RPMI7951 (cell line): Measurements from ENCODE around the gene TTC33. TPM values are rescaled to one million over a fixed set of nuclear protein-coding genes. Genes with fewer than 3 reads are reported as not detected.
"Not testable (repeated sequence)": the region's sequence is repeated elsewhere in the genome, so short reads cannot be mapped to it uniquely, and the experiment has no call there.

Experiments
- DNase-seq: peaks from one replicate; pipeline ENCODE4 v3.0.0-alpha.2; 2012; ENCODE audit warnings: low read depth
- total RNA-seq: library from RNA; depleted of rRNA; stranded (reverse); fragments of >200 nt; shearing (Covaris generic); gene quantifications from 2 replicates; pipeline ENCODE4 v1.2.3, GENCODE V29; 2014

Gene TTC33
- total RNA-seq, 1 experiment from 2014 or later, result 19.5 TPM

GRCh38 chr5:40654377-40654991 lies 101.3 kb downstream of the TTC33 start:
- peak; percentile 7 for DNase-seq

DNA sequence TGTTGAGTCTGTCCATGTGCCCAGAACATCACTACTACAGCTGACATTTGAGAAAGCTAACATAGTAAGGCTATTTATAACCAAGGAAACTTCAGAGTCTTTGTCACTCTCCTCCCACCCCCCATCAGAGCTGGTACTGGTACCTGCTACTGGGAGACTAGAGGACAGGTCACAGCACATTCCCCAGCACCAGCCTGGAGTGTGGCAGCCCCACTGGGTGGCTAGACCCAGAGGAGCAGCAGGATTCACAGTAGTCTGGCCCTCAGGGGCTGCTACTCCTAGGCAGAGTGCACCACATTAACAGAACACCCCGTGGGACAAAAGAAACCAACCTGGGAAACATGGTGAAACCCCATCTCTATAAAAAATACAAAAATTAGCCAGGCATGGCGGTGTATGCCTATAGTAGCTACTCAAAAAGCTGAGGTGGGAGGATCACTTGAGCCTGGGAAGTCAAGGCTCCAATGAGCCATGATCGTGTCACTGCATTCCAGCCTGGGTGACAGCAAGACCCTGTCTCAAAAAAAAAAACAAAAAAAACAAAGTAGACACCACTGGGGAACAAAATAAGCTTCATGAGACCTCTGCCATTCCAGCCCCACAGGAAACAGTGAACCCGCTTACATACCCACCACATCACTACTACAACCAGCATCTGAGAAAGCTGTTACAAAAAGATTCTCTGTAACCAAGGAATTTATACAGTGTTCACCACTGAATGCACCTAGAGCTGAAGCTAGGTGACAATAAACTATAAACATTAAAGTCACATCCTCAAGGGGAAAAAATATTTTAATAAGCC lies 102.3 kb downstream of the TTC33 start:
- no peak for DNase-seq

DNA sequence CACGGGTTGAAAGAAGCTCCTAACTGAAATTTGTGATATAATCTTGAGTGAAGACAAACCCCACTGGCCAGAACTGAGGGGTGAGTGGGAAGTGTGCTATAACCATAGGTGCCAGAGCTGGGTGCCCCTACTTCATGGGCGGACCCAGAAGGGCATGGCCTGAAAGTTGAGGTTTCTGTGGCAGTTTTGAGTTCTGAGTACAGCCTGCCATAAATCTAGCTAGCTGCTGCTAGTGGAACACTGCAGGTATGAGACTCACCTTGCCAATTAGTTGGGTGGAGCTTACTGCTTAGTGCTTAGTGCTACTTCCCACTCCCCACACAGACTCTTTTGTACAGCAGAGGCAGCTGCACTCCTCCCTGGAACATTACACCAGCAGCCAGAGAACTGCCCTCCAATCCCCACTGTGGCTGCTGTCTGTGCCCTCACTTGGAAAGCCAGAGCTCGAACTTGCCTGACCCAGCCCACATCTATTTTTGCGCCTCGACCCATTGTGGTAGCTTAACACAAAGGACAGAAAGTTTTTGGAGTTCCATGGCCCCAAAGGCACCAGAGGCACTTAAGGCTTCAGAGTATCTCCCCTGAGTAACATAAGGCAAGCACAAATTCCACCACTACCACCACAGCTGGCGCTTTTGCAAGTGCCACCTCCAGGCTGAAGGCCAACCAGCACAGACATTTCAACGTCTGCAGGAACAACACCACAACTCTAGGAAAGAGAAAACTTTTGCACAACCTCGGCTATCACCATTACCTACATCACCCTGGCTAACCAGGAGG lies 103.1 kb downstream of the TTC33 start:
- DNase-seq, result no peak

GRCh38 chr5:40651201-40651600 lies 104.6 kb downstream of the TTC33 start:
- no peak for DNase-seq

- no peak for DNase-seq
Observed at GRCh38 chr5:40649463-40650030, 106.2 kb downstream of the TTC33 start.

- DNase-seq, result no peak
Observed at GRCh38 chr5:40648150-40648549, 107.6 kb downstream of the TTC33 start.

GRCh38 chr5:40646266-40646665 lies 109.5 kb downstream of the TTC33 start:
- no peak for DNase-seq

GRCh38 chr5:40639531-40639930 lies 116.2 kb downstream of the TTC33 start:
- DNase-seq, result not testable (repeated sequence)

- no peak for DNase-seq
Observed at GRCh38 chr5:40634593-40634992, 121.2 kb downstream of the TTC33 start.

DNA sequence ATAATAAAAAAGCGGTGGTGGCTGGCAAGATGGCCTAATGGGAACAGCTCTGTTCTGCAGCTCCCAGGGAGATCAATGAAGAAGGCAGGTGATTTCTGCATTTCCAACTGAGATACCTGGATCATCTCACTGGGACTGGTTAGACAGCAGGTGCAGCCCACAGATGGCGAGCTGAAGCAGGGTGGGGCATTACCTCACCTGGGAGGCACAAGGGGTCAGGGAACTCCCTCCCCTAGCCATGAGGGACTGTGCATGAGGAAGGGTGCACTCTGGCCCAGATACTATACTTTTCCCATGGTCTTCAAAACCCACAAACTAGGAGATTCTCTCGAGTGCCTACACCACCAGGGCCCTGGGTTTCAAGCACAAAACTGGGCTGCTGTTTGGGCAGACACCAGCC lies 121.6 kb downstream of the TTC33 start:
- DNase-seq, result no peak

GRCh38 chr5:40631236-40631635 lies 124.5 kb downstream of the TTC33 start:
- DNase-seq, result no peak

DNA sequence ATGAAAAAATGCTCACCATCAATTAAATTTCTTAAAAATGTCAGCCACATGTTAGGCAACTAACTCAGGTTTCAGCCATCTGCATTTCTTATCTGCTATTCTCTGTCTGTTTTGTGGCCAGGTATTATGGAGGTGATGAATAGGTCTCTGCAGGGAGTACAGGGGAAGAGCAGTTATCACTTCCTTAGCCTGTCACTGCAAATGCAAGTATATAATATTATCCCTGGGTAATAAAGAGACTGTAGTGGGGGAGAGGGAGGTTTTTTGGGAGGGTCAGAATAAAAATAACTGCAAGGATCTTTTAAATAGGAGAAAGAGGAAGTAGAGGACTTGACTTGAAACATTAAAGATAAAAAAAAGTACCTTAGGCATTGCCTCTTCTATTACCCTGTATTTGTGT lies 125.6 kb downstream of the TTC33 start:
- DNase-seq, result no peak

DNA sequence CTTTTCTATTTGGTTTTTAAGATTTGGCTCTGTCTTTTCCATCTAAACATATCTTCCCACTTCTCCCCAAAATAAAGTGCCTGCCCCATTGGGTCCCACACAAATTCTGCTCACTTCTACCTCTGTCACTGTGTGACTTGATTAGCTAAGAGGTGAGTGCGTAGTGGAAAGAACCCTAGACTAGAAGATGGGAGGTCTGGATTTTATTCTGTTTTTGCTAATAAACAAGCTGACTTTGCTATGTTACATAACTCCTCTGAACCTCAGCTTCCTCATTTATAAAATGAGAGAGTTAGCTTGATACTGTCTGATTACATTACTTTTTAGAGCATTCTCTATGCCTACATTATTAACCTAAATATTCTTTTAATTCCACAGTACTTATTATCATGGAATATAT lies 127.4 kb downstream of the TTC33 start:
- DNase-seq, result no peak

DNA sequence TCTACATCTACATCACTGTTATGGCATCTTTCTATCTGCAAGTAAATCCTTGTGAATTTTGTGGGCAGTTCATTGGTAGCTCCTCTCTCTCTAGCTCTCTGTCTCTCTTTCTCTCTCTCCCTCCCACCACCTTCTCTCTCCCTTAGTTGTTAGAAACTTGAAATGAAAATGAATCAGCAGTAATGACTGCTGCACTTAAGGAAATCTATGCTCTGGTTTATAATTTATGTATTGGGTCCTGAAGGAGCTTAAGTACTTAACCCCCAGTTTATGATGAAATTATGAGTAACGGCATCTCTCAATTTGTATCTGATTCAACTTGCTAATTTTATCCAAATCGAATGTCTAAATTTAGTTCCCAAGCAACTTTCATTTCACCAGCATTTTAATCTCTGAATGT lies 128.1 kb downstream of the TTC33 start:
- DNase-seq, result no peak

DNA sequence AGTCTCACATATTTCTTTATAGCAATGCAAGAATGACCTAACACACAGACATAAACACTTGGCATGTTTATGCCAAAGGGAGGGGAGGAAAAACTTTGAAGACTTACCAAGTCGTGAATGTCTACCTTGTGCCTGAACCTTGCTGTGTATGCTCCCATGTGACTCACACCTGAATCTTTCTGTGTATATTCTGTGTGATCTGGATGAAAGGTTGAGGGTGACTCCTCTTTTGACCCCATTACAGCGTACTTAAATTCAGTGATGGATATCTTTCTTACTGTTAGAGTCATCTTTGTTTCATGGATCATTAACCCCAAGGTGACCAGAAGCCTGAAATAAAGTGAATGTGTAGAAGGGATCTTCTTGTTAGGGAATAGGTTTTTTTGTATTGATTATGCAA lies 129.0 kb downstream of the TTC33 start:
- no peak for DNase-seq

- DNase-seq, result no peak
Observed at GRCh38 chr5:40623480-40624420, 132.0 kb downstream of the TTC33 start.

DNA sequence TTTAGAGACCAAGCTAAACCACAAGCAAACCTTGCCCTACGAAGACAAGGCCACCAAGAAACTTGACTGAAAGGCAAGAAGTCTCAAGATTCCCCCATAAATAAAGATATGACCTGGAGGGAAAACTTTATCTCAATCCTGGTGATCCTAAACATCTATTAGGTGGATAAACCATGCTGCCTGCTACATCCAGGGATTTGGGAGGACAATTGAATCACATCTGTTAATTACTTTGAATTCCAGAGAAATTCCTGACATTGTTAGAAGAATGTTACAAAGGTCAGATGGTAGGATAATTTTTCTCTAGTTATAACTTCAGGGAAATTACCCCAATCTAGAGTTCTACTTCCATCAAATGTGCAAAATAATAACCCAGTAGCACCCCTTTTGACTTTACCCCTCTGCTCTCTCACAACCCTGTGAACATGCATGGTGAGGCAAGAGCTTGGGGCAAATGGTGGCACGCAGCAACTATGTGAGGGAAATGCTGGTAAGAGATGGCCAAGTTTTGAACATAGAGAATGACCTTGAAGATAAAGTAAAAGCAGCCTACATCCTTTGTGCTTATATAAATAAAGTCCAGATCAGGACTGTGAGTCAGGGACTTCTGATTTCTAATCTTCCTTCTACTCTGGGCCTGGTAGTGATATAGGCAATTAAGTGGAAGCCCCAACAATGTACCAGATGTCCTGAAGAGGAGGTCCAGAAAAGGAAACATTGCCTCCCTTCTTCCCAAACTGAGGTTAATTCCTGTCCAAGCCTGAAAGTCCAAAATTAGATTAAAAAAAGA lies 133.1 kb downstream of the TTC33 start:
- no peak for DNase-seq

GRCh38 chr5:40619421-40619820 lies 136.3 kb downstream of the TTC33 start:
- no peak for DNase-seq

- no peak for DNase-seq
Observed at GRCh38 chr5:40618926-40619325, 136.8 kb downstream of the TTC33 start.

- DNase-seq, result no peak
Observed at GRCh38 chr5:40616781-40617180, 139.0 kb downstream of the TTC33 start.
